WTC11 (cell line): ENCODE results near the gene PAM. TPM values are rescaled to one million over a fixed set of nuclear protein-coding genes. Genes with fewer than 3 reads are reported as not detected.

ENCODE experiments used
- ATAC-seq: fragments of 200-7000 bp; cut with Tn5 transposase; 2 replicates; pipeline ENCODE4 v1.10.0; 2021; ENCODE audit warnings: mild to moderate bottlenecking, moderate library complexity
- CTCF ChIA-PET: fragments of 300-600 bp; sonication (Branson Sonifier 250); formaldehyde crosslinking; loops from one replicate; lab custom pipeline; 2021; ENCODE audit warnings: antibody characterized with exemption; lab: Charles Lee
- POLR2A ChIA-PET: fragments of 350-600 bp; sonication (Branson Sonifier 250); formaldehyde crosslinking; loops from one replicate; lab custom pipeline; 2021; ENCODE audit warnings: antibody characterized with exemption; lab: Charles Lee
- DNase-seq: peaks from one replicate; pipeline ENCODE4 v3.0.0; 2021; ENCODE audit warnings: low spot score
- H3K27ac Mint-ChIP-seq: 2 replicates; pipeline ENCODE4 v1.8.0; 2021; ENCODE audit warnings: mixed read lengths
- H3K27me3 Mint-ChIP-seq: 2 replicates; pipeline ENCODE4 v1.8.0; 2021; ENCODE audit warnings: low read depth, mild to moderate bottlenecking, moderate library complexity, mixed read lengths
- H3K36me3 Mint-ChIP-seq: 2 replicates; pipeline ENCODE4 v1.8.0; 2021; ENCODE audit warnings: mixed read lengths
- H3K4me1 Mint-ChIP-seq: 2 replicates; pipeline ENCODE4 v1.8.0; 2022; ENCODE audit warnings: mixed read lengths
- H3K4me3 Mint-ChIP-seq: 2 replicates; pipeline ENCODE4 v1.8.0; 2021; ENCODE audit warnings: mild to moderate bottlenecking, moderate library complexity, mixed read lengths
- H3K9me3 Mint-ChIP-seq: 2 replicates; pipeline ENCODE4 v1.8.0; 2021; ENCODE audit warnings: mixed read lengths
- CBFB ChIP-seq: sonication (generic); formaldehyde crosslinking; IDR thresholded peaks from 2 replicates; pipeline ENCODE4 v1.8.1; 2022; ENCODE audit warnings: mild to moderate bottlenecking, low read depth, missing genetic modification reagents
- FOXJ3 ChIP-seq: sonication (generic); formaldehyde crosslinking; IDR thresholded peaks from 2 replicates; pipeline ENCODE4 v1.9.0; 2021; ENCODE audit warnings: missing genetic modification reagents, mild to moderate bottlenecking, borderline replicate concordance
- FOXP1 ChIP-seq: sonication (generic); formaldehyde crosslinking; IDR thresholded peaks from 2 replicates; pipeline ENCODE4 v1.8.0; 2022; ENCODE audit warnings: missing genetic modification reagents, mild to moderate bottlenecking, moderate library complexity, borderline replicate concordance
- MYBL2 ChIP-seq: sonication (generic); formaldehyde crosslinking; IDR thresholded peaks from 2 replicates; pipeline ENCODE4 v1.8.1; 2023; ENCODE audit warnings: mild to moderate bottlenecking, moderate library complexity, missing genetic modification reagents
- NFYB ChIP-seq: sonication (generic); formaldehyde crosslinking; conservative IDR thresholded peaks from 2 replicates; pipeline ENCODE4 v1.8.0; 2022; ENCODE audit warnings: low read depth, missing genetic modification reagents
- RELA ChIP-seq: sonication (generic); formaldehyde crosslinking; IDR thresholded peaks from 2 replicates; pipeline ENCODE4 v1.8.1; 2022; ENCODE audit warnings: missing genetic modification reagents, mild to moderate bottlenecking, borderline replicate concordance
- SMAD4 ChIP-seq: sonication (generic); formaldehyde crosslinking; IDR thresholded peaks from 2 replicates; pipeline ENCODE4 v1.8.0; 2022; ENCODE audit warnings: mild to moderate bottlenecking, missing genetic modification reagents
- TEAD4 ChIP-seq: sonication (generic); formaldehyde crosslinking; IDR thresholded peaks from 2 replicates; pipeline ENCODE4 v1.8.0; 2022; ENCODE audit warnings: mild to moderate bottlenecking, missing genetic modification reagents
- ZNF219 ChIP-seq: sonication (generic); formaldehyde crosslinking; IDR thresholded peaks from 2 replicates; pipeline ENCODE4 v1.8.0; 2023; ENCODE audit warnings: missing genetic modification reagents, mild to moderate bottlenecking, borderline replicate concordance
- ZNF263 ChIP-seq: sonication (generic); formaldehyde crosslinking; IDR thresholded peaks from 2 replicates; pipeline ENCODE4 v1.8.1; 2022; ENCODE audit warnings: low read depth, mild to moderate bottlenecking, moderate library complexity, missing genetic modification reagents
- ZNF396 ChIP-seq: fragments of 250-450 bp; sonication (Bioruptor Pico); IDR thresholded peaks from 2 replicates; pipeline ENCODE4 v1.8.0; 2021; ENCODE audit warnings: mild to moderate bottlenecking, moderate library complexity, borderline replicate concordance
- total RNA-seq: library from RNA; stranded (reverse); gene quantifications from 3 replicates; pipeline ENCODE4 v1.2.3, GENCODE V29; 2021
- TF ChIP-seq, protein P1 (sequence below): sonication (generic); formaldehyde crosslinking; IDR thresholded peaks from 2 replicates; pipeline ENCODE4 v1.8.0; 2022; ENCODE audit warnings: mild to moderate bottlenecking, missing genetic modification reagents
- TF ChIP-seq, protein P2 (sequence below): sonication (generic); formaldehyde crosslinking; IDR thresholded peaks from 2 replicates; pipeline ENCODE4 v1.8.0; 2023; ENCODE audit warnings: mild to moderate bottlenecking, missing genetic modification reagents
- TF ChIP-seq, protein P3 (sequence below): sonication (generic); formaldehyde crosslinking; conservative IDR thresholded peaks from 2 replicates; pipeline ENCODE4 v1.8.1; 2022; ENCODE audit warnings: mild to moderate bottlenecking, missing genetic modification reagents
- TF ChIP-seq, protein P4 (sequence below): fragments of 250-450 bp; sonication (Bioruptor Pico); conservative IDR thresholded peaks from 2 replicates; pipeline ENCODE4 v1.9.0; 2021; ENCODE audit warnings: mild to moderate bottlenecking
- TF ChIP-seq, protein P5 (sequence below): sonication (generic); formaldehyde crosslinking; IDR thresholded peaks from 2 replicates; pipeline ENCODE4 v1.8.1; 2023; ENCODE audit warnings: mild to moderate bottlenecking, missing genetic modification reagents, moderate library complexity
- TF ChIP-seq, protein P6 (sequence below): sonication (generic); formaldehyde crosslinking; IDR thresholded peaks from 2 replicates; pipeline ENCODE4 v1.8.1; 2022; ENCODE audit warnings: low read depth, mild to moderate bottlenecking, moderate library complexity, missing genetic modification reagents, borderline replicate concordance
- TF ChIP-seq, protein P7 (sequence below): fragments of 250-450 bp; sonication (Bioruptor Pico); IDR thresholded peaks from 2 replicates; pipeline ENCODE4 v1.9.0; 2021; ENCODE audit warnings: moderate library complexity, mild to moderate bottlenecking, inconsistent platforms, borderline replicate concordance

The PAM gene
- total RNA-seq, 1 experiment from 2014 or later: 52.3 TPM

DNA sequence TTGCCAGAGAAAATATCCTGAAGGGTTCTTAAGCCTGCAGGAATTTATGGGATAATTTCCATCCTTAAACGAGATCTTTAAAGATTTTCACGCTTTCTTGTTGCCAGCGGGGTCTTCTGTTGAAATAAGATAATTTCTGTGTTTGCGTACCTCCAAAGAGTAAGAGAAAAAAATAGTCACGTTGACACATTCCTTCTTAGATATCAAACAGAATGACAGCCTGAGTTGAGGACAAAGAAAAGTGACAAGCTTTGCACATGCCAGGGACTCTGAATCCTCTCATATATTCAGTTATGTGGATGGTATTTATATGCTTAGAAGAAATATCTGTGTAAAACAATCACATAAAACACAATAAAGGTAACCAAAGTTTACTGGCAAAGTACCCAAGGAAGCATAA lies 21.6 kb upstream of the PAM start:
- no peak for TF ChIP-seq ZNF396 (CRISPR knock-in tag)
- TF ChIP-seq, protein P1, sequence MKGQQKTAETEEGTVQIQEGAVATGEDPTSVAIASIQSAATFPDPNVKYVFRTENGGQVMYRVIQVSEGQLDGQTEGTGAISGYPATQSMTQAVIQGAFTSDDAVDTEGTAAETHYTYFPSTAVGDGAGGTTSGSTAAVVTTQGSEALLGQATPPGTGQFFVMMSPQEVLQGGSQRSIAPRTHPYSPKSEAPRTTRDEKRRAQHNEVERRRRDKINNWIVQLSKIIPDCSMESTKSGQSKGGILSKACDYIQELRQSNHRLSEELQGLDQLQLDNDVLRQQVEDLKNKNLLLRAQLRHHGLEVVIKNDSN: no peak
- no peak for TF ChIP-seq FOXJ3 (CRISPR knock-in tag)
- TF ChIP-seq RELA (CRISPR knock-in tag): no peak
- TF ChIP-seq, protein P2, sequence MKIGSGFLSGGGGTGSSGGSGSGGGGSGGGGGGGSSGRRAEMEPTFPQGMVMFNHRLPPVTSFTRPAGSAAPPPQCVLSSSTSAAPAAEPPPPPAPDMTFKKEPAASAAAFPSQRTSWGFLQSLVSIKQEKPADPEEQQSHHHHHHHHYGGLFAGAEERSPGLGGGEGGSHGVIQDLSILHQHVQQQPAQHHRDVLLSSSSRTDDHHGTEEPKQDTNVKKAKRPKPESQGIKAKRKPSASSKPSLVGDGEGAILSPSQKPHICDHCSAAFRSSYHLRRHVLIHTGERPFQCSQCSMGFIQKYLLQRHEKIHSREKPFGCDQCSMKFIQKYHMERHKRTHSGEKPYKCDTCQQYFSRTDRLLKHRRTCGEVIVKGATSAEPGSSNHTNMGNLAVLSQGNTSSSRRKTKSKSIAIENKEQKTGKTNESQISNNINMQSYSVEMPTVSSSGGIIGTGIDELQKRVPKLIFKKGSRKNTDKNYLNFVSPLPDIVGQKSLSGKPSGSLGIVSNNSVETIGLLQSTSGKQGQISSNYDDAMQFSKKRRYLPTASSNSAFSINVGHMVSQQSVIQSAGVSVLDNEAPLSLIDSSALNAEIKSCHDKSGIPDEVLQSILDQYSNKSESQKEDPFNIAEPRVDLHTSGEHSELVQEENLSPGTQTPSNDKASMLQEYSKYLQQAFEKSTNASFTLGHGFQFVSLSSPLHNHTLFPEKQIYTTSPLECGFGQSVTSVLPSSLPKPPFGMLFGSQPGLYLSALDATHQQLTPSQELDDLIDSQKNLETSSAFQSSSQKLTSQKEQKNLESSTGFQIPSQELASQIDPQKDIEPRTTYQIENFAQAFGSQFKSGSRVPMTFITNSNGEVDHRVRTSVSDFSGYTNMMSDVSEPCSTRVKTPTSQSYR (CRISPR knock-in tag): no peak
- TF ChIP-seq, protein P3, sequence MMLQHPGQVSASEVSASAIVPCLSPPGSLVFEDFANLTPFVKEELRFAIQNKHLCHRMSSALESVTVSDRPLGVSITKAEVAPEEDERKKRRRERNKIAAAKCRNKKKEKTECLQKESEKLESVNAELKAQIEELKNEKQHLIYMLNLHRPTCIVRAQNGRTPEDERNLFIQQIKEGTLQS (CRISPR knock-in tag): no peak
- ATAC-seq (no peak), DNase-seq (no peak)
- Mint-ChIP-seq H3K27me3 (no peaks in the 10 kb centered on the region), H3K4me3 (no peak overlapping the region), H3K27ac (no peak overlapping the region), H3K9me3 (no peaks in the 10 kb centered on the region), H3K36me3 (no peaks in the 10 kb centered on the region), H3K4me1 (no peaks in the 10 kb centered on the region)
- ChIA-PET POLR2A (no interaction called here), CTCF (no interaction called here)

DNA sequence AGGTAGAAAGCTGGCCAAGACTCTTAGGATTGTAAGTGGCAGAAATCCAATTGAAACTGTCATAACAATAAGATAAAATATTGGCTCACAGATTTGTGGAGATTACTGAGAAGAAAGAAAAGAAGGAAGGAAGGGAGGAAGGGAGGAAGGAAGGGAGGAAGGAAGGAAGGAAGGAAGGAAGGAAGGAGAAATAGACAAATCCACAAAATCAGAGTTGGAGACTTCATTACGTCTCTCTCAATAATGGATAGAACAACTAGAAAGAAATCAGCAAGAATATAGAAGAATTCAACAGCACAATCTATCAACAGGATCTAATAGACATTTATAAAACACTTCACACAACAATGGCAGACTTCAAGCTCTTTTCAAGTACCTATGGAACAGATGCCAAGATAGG lies 17.9 kb upstream of the PAM start:
- no peak for TF ChIP-seq NFYB (CRISPR knock-in tag)
- TF ChIP-seq, protein P4, sequence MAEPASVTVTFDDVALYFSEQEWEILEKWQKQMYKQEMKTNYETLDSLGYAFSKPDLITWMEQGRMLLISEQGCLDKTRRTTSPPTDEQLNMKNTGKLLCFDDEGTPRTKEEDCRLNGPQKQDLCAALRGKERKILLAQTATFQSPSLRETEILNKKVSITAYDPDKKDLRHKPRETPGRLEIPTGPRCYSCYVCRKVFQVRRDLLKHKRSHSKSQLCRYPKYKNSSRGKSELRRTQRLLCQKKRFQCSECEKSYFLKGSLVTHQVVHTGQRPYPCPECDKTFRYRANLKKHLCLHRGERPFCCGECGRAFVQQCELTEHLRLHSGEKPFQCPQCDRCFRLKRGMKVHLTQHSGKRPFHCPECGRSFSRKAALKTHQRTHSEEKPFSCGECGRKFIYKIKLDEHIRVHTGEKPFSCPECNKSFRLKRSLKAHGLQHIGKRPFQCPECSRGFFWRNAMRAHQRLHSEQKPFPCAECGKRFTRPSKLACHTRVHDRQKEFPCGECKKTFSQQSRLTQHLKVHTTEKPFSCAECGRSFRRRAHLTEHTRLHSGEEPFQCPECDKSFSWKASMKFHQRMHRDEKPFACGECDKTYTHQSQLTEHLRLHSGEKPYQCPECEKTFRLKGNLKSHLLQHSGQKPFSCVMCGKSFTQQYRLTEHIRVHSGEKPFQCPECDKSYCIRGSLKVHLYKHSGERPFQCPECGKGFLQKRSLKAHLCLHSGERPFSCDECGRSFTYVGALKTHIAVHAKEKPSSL: no peak
- peaks cover 4% of the 10 kb centered on the region for H3K4me1 Mint-ChIP-seq
- no peaks in the 10 kb centered on the region for H3K9me3 Mint-ChIP-seq
- H3K27ac Mint-ChIP-seq: no peak overlapping the region
- DNase-seq (no peak), ATAC-seq (no peak)
- POLR2A ChIA-PET: no interaction called here
- H3K36me3 Mint-ChIP-seq: no peaks in the 10 kb centered on the region
- no peaks in the 10 kb centered on the region for H3K27me3 Mint-ChIP-seq
- no peak overlapping the region for H3K4me3 Mint-ChIP-seq
- CTCF ChIA-PET: no interaction called here

DNA sequence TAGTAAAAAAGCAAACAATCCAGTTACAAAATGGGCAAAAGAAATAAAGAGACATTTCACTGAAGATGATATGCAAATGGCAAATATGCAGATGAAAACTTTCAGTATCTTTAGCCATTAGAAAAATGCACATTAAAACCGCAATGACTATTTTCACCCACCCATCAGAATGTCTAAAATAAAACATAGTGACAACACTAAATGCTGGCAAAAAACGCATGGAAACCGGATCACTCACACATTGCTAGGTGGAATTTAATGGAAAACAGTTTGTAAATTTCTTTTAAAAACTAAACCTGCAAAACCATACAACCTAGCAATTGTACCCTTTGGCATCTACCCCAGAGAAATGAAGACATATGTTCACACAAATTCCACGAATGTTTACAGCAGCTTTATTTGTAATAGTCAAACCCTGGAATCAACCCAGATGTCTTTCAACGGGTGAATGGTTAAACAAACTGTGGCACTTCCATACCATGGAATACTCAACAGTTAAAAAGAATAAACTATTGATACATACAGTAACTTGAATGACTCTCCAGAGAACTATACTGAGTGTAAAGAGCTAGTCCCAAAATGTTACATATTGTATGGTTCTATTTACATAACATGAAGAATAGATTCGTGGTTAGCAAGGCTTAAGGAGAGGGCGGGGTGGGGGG lies 17.2 kb upstream of the PAM start:
- ChIA-PET CTCF (no interaction called here), POLR2A (no interaction called here)
- Mint-ChIP-seq H3K27me3 (no peaks in the 10 kb centered on the region), H3K9me3 (no peaks in the 10 kb centered on the region), H3K4me1 (peaks cover 9% of the 10 kb centered on the region), H3K4me3 (no peak overlapping the region), H3K36me3 (no peaks in the 10 kb centered on the region), H3K27ac (no peak overlapping the region)
- no peak for DNase-seq
- TF ChIP-seq MYBL2 (CRISPR knock-in tag) (no peak), TEAD4 (CRISPR knock-in tag) (no peak), ZNF263 (CRISPR knock-in tag) (no peak), FOXP1 (CRISPR knock-in tag) (no peak), SMAD4 (CRISPR knock-in tag) (no peak), CBFB (CRISPR knock-in tag) (no peak), ZNF219 (CRISPR knock-in tag) (no peak)
- TF ChIP-seq, protein P5, sequence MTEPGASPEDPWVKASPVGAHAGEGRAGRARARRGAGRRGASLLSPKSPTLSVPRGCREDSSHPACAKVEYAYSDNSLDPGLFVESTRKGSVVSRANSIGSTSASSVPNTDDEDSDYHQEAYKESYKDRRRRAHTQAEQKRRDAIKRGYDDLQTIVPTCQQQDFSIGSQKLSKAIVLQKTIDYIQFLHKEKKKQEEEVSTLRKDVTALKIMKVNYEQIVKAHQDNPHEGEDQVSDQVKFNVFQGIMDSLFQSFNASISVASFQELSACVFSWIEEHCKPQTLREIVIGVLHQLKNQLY (CRISPR knock-in tag): no peak
- TF ChIP-seq, protein P6, sequence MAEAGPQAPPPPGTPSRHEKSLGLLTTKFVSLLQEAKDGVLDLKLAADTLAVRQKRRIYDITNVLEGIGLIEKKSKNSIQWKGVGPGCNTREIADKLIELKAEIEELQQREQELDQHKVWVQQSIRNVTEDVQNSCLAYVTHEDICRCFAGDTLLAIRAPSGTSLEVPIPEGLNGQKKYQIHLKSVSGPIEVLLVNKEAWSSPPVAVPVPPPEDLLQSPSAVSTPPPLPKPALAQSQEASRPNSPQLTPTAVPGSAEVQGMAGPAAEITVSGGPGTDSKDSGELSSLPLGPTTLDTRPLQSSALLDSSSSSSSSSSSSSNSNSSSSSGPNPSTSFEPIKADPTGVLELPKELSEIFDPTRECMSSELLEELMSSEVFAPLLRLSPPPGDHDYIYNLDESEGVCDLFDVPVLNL: no peak
- TF ChIP-seq, protein P7, sequence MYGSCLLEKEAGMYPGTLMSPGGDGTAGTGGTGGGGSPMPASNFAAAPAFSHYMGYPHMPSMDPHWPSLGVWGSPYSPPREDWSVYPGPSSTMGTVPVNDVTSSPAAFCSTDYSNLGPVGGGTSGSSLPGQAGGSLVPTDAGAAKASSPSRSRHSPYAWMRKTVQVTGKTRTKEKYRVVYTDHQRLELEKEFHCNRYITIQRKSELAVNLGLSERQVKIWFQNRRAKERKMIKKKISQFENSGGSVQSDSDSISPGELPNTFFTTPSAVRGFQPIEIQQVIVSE (CRISPR knock-in tag): no peak
- no peak for ATAC-seq
